ENCODE data around the gene CMTM2.
A peak's percentile ranks its signal among the peaks of the same experiment; 100 is the strongest.

CMTM2 gene

DNA sequence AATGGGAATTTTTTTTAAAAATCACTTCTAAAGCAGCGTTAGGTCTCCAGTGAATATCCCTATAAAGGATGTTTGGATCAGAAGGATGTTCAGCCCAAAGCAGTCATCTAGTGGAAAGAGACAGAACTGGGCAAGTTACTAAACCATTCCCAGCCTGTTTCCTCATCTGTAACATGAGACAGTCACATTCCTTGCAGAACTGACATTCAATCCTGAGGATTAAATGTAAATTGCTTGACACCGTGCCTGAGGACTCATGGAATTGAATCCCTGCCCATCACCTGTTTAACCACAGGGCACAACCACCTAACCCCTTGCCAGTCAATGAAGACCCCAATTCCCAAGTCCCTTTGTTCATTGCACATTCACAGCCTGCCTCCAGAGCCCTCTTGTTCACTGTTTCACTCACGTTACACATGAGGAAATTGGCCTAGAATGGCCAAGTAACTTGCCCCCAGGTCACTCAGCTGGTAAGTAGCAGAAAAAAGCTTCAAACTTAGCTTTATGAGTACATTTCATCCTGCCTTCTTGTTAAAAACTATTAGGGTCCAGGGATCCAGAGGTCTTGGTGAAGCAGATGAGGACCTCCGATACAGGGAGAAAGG lies 1.4 kb downstream of the CMTM2 start:
- Mint-ChIP-seq H3K27ac (peak overlapping the region; percentile 72 to 81 (median 80)), H3K36me3 (ENCODE audit: low read depth) (no peaks in the 10 kb centered on the region), H3K4me3 (peak overlapping the region in 1 of 3 experiments; percentile 15), H3K4me1 (peaks cover 34% of the 10 kb centered on the region), H3K27me3 (ENCODE audit: low read depth) (peaks cover 5% of the 10 kb centered on the region), H3K9me3 (no peaks in the 10 kb centered on the region)
- TF ChIP-seq, protein P1, sequence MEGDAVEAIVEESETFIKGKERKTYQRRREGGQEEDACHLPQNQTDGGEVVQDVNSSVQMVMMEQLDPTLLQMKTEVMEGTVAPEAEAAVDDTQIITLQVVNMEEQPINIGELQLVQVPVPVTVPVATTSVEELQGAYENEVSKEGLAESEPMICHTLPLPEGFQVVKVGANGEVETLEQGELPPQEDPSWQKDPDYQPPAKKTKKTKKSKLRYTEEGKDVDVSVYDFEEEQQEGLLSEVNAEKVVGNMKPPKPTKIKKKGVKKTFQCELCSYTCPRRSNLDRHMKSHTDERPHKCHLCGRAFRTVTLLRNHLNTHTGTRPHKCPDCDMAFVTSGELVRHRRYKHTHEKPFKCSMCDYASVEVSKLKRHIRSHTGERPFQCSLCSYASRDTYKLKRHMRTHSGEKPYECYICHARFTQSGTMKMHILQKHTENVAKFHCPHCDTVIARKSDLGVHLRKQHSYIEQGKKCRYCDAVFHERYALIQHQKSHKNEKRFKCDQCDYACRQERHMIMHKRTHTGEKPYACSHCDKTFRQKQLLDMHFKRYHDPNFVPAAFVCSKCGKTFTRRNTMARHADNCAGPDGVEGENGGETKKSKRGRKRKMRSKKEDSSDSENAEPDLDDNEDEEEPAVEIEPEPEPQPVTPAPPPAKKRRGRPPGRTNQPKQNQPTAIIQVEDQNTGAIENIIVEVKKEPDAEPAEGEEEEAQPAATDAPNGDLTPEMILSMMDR (IDR thresholded peaks at IDR 0.05; ENCODE audit: unreplicated experiment in 3 of 3): no peak

DNA sequence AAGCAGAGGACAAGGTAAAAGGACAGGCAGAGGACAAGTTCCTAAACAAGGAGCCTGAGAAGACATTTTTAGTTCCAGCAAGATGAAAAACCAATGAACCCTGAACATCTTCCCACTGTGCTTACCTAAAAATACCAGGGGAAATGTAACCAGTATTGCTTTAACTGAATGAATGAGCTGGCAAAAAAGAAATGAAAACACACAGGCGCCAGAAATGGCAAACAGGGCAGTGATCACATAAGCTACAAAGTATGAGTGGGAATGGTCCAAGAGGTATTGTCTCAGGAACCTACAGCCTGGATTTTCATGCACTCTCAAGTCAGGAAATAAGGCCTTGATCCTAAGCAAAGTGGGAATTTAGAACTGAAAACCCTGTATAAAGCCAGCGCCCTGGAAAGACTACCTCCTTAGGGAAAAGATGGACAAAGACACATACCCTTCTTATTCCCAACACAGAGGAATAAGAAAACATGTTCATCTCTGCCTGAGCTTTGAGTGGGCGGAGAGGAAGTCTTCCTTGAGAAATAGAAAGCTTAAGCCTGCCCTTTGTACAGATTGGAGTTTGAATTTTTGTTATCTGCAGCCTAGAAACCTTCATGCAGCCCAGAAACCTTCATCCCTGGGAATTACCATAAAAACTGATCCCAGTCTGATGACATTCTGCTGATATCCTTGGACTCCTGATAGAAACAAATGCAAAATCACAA lies 2.1 kb downstream of the CMTM2 start:
- no peaks in the 10 kb centered on the region for H3K9me3 Mint-ChIP-seq
- no peak overlapping the region for H3K4me3 Mint-ChIP-seq
- H3K4me1 Mint-ChIP-seq: peaks cover 36% of the 10 kb centered on the region
- TF ChIP-seq, protein P1 (IDR thresholded peaks at IDR 0.05; ENCODE audit: unreplicated experiment in 3 of 3): no peak
- H3K27me3 Mint-ChIP-seq (ENCODE audit: low read depth): peaks cover 5% of the 10 kb centered on the region
- no peaks in the 10 kb centered on the region for H3K36me3 Mint-ChIP-seq (ENCODE audit: low read depth)
- peak overlapping the region; percentile 72 to 81 (median 80) for H3K27ac Mint-ChIP-seq

DNA sequence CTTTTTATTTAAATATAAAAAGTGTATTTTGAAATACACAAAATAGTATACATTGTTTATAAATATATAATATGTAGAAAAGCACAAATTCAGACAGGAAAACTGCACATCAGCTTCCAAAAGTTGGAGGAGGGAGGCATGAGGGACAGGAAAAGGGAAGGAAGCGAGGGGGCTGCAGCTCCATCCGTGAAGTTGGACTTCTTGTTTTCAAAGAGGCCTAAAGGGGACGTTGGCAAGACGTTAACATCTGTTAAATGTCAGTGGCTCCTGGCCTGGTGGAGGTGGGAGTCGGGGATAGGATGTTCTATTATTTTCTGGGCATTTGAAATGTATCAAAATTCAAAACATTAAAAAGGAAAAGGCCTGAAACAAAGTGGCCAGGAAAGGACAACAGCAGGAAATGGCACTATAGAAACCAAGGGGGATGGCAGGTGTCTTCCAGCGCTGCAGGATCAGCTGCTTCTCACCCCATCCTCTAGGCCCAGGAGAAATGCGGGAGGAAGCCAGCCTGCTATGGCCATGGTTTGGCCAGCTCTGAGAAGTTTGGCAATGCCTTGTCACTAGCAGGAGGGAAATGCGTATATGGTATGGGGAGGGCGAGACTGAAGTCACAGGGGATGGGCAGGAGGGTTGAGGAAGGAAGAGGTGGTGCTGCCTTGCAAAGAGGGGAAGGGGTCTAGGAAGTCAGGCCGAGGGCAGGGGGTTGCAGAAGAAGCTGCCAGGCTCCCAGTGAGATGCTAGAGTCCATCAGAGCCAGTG lies 6.4 kb downstream of the CMTM2 start:
- H3K27ac Mint-ChIP-seq: peak overlapping the region; percentile 30 to 58 (median 43)
- TF ChIP-seq, protein P1 (IDR thresholded peaks at IDR 0.05; ENCODE audit: unreplicated experiment in 3 of 3): no peak
- H3K4me3 Mint-ChIP-seq: no peak overlapping the region
- no peaks in the 10 kb centered on the region for H3K27me3 Mint-ChIP-seq (ENCODE audit: low read depth)
- H3K4me1 Mint-ChIP-seq: peaks cover 23% of the 10 kb centered on the region
- H3K9me3 Mint-ChIP-seq: no peaks in the 10 kb centered on the region
- H3K36me3 Mint-ChIP-seq (ENCODE audit: low read depth): no peaks in the 10 kb centered on the region

DNA sequence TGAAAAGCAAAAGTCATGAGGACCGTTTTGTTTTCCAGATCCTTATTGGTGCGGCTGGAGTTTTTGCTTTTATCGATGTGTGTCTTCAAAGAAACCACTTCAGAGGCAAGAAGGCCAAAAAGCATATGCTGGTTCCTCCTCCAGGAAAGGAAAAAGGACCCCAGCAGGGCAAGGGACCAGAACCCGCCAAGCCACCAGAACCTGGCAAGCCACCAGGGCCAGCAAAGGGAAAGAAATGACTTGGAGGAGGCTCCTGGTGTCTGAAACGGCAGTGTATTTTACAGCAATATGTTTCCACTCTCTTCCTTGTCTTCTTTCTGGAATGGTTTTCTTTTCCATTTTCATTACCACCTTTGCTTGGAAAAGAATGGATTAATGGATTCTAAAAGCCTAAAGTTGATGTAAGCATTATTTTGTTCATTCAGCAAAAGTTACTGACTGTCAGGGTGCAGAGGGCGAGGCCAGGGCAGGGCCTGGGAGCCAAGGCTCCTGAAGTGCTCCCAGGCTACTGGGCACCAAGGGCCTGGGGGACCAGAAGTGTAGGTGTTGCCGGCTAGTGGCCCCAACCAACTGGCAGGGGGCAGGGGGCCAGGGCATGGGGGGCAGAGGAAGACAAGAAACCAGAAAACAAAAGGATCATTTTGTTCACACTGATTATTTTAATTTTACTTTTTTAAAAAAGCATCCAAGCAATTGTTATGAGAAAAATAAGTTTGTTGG lies 8.8 kb downstream of the CMTM2 start:
- H3K27ac Mint-ChIP-seq: peak overlapping the region in 1 of 3 experiments; percentile 48
- TF ChIP-seq, protein P1 (IDR thresholded peaks at IDR 0.05; ENCODE audit: unreplicated experiment in 3 of 3): no peak
- no peaks in the 10 kb centered on the region for H3K27me3 Mint-ChIP-seq (ENCODE audit: low read depth)
- H3K4me1 Mint-ChIP-seq: peaks cover 8% of the 10 kb centered on the region
- H3K4me3 Mint-ChIP-seq: no peak overlapping the region
- H3K36me3 Mint-ChIP-seq (ENCODE audit: low read depth): no peaks in the 10 kb centered on the region
- H3K9me3 Mint-ChIP-seq: no peaks in the 10 kb centered on the region

DNA sequence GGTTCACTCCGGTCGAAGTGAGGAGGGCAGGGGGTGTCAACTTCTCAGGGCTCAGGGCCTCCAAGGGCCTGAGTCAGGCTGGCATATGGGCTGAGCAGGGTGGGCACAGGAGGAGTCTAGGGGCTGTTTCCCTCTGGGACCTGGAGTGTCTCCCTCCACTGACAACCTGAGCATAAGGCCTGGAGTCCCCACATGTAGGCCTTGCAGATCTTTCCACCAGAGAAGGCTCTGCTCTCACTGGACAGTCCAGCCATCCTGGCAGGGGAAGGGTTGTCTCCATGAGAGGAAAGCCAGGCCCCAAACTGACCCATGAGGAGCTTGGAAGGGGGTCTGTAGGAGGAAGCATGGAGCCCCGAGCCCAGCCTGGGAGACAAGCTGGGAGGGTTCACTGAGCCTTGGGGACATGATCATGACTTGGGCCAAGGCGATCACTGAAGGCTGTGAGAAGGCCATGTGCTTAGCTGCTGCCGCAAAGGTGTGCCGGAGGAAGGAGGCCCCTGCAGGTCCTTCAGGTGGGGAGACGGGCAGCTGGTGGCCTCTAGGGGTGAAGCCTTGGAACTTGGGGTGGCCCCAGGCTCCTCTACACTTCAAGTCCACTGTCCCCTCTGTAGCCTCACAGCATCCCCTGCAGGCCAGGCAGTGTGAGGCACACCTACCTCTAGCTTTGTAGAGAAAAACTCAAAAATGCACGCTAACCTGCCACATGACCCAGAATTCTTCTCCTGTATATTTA lies 9.9 kb downstream of the CMTM2 start:
- TF ChIP-seq, protein P1 (IDR thresholded peaks at IDR 0.05; ENCODE audit: unreplicated experiment in 3 of 3): peak in 2 of 3 experiments; percentile 12 to 20
- peak overlapping the region in 1 of 3 experiments; percentile 43 for H3K27ac Mint-ChIP-seq
- H3K4me1 Mint-ChIP-seq: peaks cover 8% of the 10 kb centered on the region
- H3K9me3 Mint-ChIP-seq: no peaks in the 10 kb centered on the region
- H3K4me3 Mint-ChIP-seq: no peak overlapping the region
- H3K36me3 Mint-ChIP-seq (ENCODE audit: low read depth): no peaks in the 10 kb centered on the region
- H3K27me3 Mint-ChIP-seq (ENCODE audit: low read depth): no peaks in the 10 kb centered on the region

Measured in nephron (organoid).